ENCODE measurements around the gene AGTPBP1.

Gene AGTPBP1

GRCh38 chr9:85716031-85716877 lies 25.5 kb downstream of the AGTPBP1 start:
- no peak for DNase-seq

GRCh38 chr9:85715587-85715986 lies 26.2 kb downstream of the AGTPBP1 start:
- DNase-seq = no peak

- DNase-seq = no peak
These were observed 27.9 kb downstream of the AGTPBP1 start for GRCh38 chr9:85713897-85714296.

GRCh38 chr9:85704744-85705143 lies 37.0 kb downstream of the AGTPBP1 start:
- DNase-seq = no peak

GRCh38 chr9:85703398-85703797 lies 38.4 kb downstream of the AGTPBP1 start:
- DNase-seq = no peak

GRCh38 chr9:85702726-85703289 lies 38.9 kb downstream of the AGTPBP1 start:
- no peak for DNase-seq

GRCh38 chr9:85702191-85702590 lies 39.6 kb downstream of the AGTPBP1 start:
- DNase-seq = no peak

- DNase-seq = no peak
These were observed 41.4 kb downstream of the AGTPBP1 start for GRCh38 chr9:85700330-85700729.

GRCh38 chr9:85688361-85688760 lies 53.4 kb downstream of the AGTPBP1 start:
- no peak for DNase-seq

- no peak for DNase-seq
These were observed 56.7 kb downstream of the AGTPBP1 start for GRCh38 chr9:85685081-85685480.

GRCh38 chr9:85676790-85677189 lies 65.0 kb downstream of the AGTPBP1 start:
- DNase-seq = no peak

GRCh38 chr9:85667374-85667773 lies 74.4 kb downstream of the AGTPBP1 start:
- DNase-seq = no peak

- no peak for DNase-seq
These were observed 75.7 kb downstream of the AGTPBP1 start for GRCh38 chr9:85666086-85666485.

- DNase-seq = no peak
These were observed 79.2 kb downstream of the AGTPBP1 start for GRCh38 chr9:85662573-85662972.

- no peak for DNase-seq
These were observed 83.0 kb downstream of the AGTPBP1 start for GRCh38 chr9:85658716-85659115.

GRCh38 chr9:85653153-85653552 lies 88.6 kb downstream of the AGTPBP1 start:
- DNase-seq = no peak

GRCh38 chr9:85647571-85647970 lies 94.2 kb downstream of the AGTPBP1 start:
- DNase-seq = no peak

GRCh38 chr9:85645909-85646627 lies 95.7 kb downstream of the AGTPBP1 start:
- DNase-seq = no peak

- no peak for DNase-seq
These were observed 101.3 kb downstream of the AGTPBP1 start for GRCh38 chr9:85640425-85640824.

GRCh38 chr9:85639675-85640186 lies 102.0 kb downstream of the AGTPBP1 start:
- DNase-seq = no peak

GRCh38 chr9:85631809-85632208 lies 109.9 kb downstream of the AGTPBP1 start:
- DNase-seq = no peak

- DNase-seq = no peak
These were observed 111.1 kb downstream of the AGTPBP1 start for GRCh38 chr9:85630676-85631075.

- DNase-seq = no peak
These were observed 124.5 kb downstream of the AGTPBP1 start for GRCh38 chr9:85617141-85617670.
